WTC11 (cell line): ENCODE results near the gene TMC6. TPM values are rescaled to one million over a fixed set of nuclear protein-coding genes. Genes with fewer than 3 reads are reported as not detected.

ENCODE experiments used
- ATAC-seq: fragments of 200-7000 bp; cut with Tn5 transposase; 2 replicates; pipeline ENCODE4 v1.10.0; 2021; ENCODE audit warnings: mild to moderate bottlenecking, moderate library complexity
- CTCF ChIA-PET: fragments of 300-600 bp; sonication (Branson Sonifier 250); formaldehyde crosslinking; loops from one replicate; lab custom pipeline; 2021; ENCODE audit warnings: antibody characterized with exemption; lab: Charles Lee
- POLR2A ChIA-PET: fragments of 350-600 bp; sonication (Branson Sonifier 250); formaldehyde crosslinking; loops from one replicate; lab custom pipeline; 2021; ENCODE audit warnings: antibody characterized with exemption; lab: Charles Lee
- DNase-seq: peaks from one replicate; pipeline ENCODE4 v3.0.0; 2021; ENCODE audit warnings: low spot score
- H3K27ac Mint-ChIP-seq: 2 replicates; pipeline ENCODE4 v1.8.0; 2021; ENCODE audit warnings: mixed read lengths
- H3K27me3 Mint-ChIP-seq: 2 replicates; pipeline ENCODE4 v1.8.0; 2021; ENCODE audit warnings: low read depth, mild to moderate bottlenecking, moderate library complexity, mixed read lengths
- H3K36me3 Mint-ChIP-seq: 2 replicates; pipeline ENCODE4 v1.8.0; 2021; ENCODE audit warnings: mixed read lengths
- H3K4me1 Mint-ChIP-seq: 2 replicates; pipeline ENCODE4 v1.8.0; 2022; ENCODE audit warnings: mixed read lengths
- H3K4me3 Mint-ChIP-seq: 2 replicates; pipeline ENCODE4 v1.8.0; 2021; ENCODE audit warnings: mild to moderate bottlenecking, moderate library complexity, mixed read lengths
- H3K9me3 Mint-ChIP-seq: 2 replicates; pipeline ENCODE4 v1.8.0; 2021; ENCODE audit warnings: mixed read lengths
- ETV6 ChIP-seq: sonication (generic); formaldehyde crosslinking; IDR thresholded peaks from 2 replicates; pipeline ENCODE4 v1.8.1; 2022; ENCODE audit warnings: mild to moderate bottlenecking, missing genetic modification reagents
- FOXJ3 ChIP-seq: sonication (generic); formaldehyde crosslinking; IDR thresholded peaks from 2 replicates; pipeline ENCODE4 v1.9.0; 2021; ENCODE audit warnings: missing genetic modification reagents, mild to moderate bottlenecking, borderline replicate concordance
- GABPB1 ChIP-seq: sonication (generic); formaldehyde crosslinking; IDR thresholded peaks from 2 replicates; pipeline ENCODE4 v1.8.1; 2023; ENCODE audit warnings: mild to moderate bottlenecking, missing genetic modification reagents
- JAZF1 ChIP-seq: fragments of 250-450 bp; sonication (Bioruptor Pico); IDR thresholded peaks from 2 replicates; pipeline ENCODE4 v1.9.0; 2021; ENCODE audit warnings: moderate library complexity, mild to moderate bottlenecking, inconsistent platforms
- MYBL2 ChIP-seq: sonication (generic); formaldehyde crosslinking; IDR thresholded peaks from 2 replicates; pipeline ENCODE4 v1.8.1; 2023; ENCODE audit warnings: mild to moderate bottlenecking, moderate library complexity, missing genetic modification reagents
- NFATC4 ChIP-seq: fragments of 250-450 bp; sonication (Bioruptor Pico); IDR thresholded peaks from 2 replicates; pipeline ENCODE4 v1.9.0; 2021; ENCODE audit warnings: mild to moderate bottlenecking
- OVOL2 ChIP-seq: fragments of 250-450 bp; sonication (Bioruptor Pico); IDR thresholded peaks from 2 replicates; pipeline ENCODE4 v1.9.0; 2021; ENCODE audit warnings: mild to moderate bottlenecking, borderline replicate concordance
- PRRX2 ChIP-seq: fragments of 250-450 bp; sonication (Bioruptor Pico); IDR thresholded peaks from 2 replicates; pipeline ENCODE4 v1.8.0; 2021; ENCODE audit warnings: mild to moderate bottlenecking
- SMAD3 ChIP-seq: sonication (generic); formaldehyde crosslinking; IDR thresholded peaks from 2 replicates; pipeline ENCODE4 v1.8.0; 2022; ENCODE audit warnings: missing genetic modification reagents, mild to moderate bottlenecking, borderline replicate concordance
- SOX15 ChIP-seq: fragments of 250-450 bp; sonication (Bioruptor Pico); IDR thresholded peaks from 2 replicates; pipeline ENCODE4 v1.9.0; 2021; ENCODE audit warnings: mild to moderate bottlenecking
- SP1 ChIP-seq: sonication (generic); formaldehyde crosslinking; conservative IDR thresholded peaks from 2 replicates; pipeline ENCODE4 v1.8.1; 2022; ENCODE audit warnings: missing genetic modification reagents
- ZNF121 ChIP-seq: sonication (generic); formaldehyde crosslinking; IDR thresholded peaks from 2 replicates; pipeline ENCODE4 v1.8.0; 2023; ENCODE audit warnings: missing genetic modification reagents
- ZNF219 ChIP-seq: sonication (generic); formaldehyde crosslinking; IDR thresholded peaks from 2 replicates; pipeline ENCODE4 v1.8.0; 2023; ENCODE audit warnings: missing genetic modification reagents, mild to moderate bottlenecking, borderline replicate concordance
- total RNA-seq: library from RNA; stranded (reverse); gene quantifications from 3 replicates; pipeline ENCODE4 v1.2.3, GENCODE V29; 2021
- TF ChIP-seq, protein P1 (sequence below): fragments of 250-450 bp; sonication (Bioruptor Pico); IDR thresholded peaks from 2 replicates; pipeline ENCODE4 v1.9.0; 2021; ENCODE audit warnings: moderate library complexity, mild to moderate bottlenecking, inconsistent platforms, borderline replicate concordance
- TF ChIP-seq, protein P2 (sequence below): sonication (generic); formaldehyde crosslinking; IDR thresholded peaks from 2 replicates; pipeline ENCODE4 v1.8.1; 2022; ENCODE audit warnings: missing genetic modification reagents, borderline replicate concordance
- TF ChIP-seq, protein P3 (sequence below): sonication (generic); formaldehyde crosslinking; IDR thresholded peaks from 2 replicates; pipeline ENCODE4 v1.8.1; 2023; ENCODE audit warnings: mild to moderate bottlenecking, missing genetic modification reagents
- TF ChIP-seq, protein P4 (sequence below): fragments of 250-450 bp; sonication (Bioruptor Pico); IDR thresholded peaks from 2 replicates; pipeline ENCODE4 v1.9.0; 2021; ENCODE audit warnings: mild to moderate bottlenecking
- TF ChIP-seq, protein P5 (sequence below): sonication (generic); formaldehyde crosslinking; conservative IDR thresholded peaks from 2 replicates; pipeline ENCODE4 v1.8.1; 2022; ENCODE audit warnings: mild to moderate bottlenecking, missing genetic modification reagents
- TF ChIP-seq, protein P6 (sequence below): sonication (generic); formaldehyde crosslinking; IDR thresholded peaks from 2 replicates; pipeline ENCODE4 v1.8.1; 2022; ENCODE audit warnings: mild to moderate bottlenecking, moderate library complexity, missing genetic modification reagents
- TF ChIP-seq, protein P7 (sequence below): fragments of 250-450 bp; sonication (Bioruptor Pico); IDR thresholded peaks from 2 replicates; pipeline ENCODE4 v2.1.2; 2022; ENCODE audit warnings: mild to moderate bottlenecking, moderate library complexity

The TMC6 gene
- total RNA-seq, 1 experiment from 2014 or later, result 120 TPM

DNA sequence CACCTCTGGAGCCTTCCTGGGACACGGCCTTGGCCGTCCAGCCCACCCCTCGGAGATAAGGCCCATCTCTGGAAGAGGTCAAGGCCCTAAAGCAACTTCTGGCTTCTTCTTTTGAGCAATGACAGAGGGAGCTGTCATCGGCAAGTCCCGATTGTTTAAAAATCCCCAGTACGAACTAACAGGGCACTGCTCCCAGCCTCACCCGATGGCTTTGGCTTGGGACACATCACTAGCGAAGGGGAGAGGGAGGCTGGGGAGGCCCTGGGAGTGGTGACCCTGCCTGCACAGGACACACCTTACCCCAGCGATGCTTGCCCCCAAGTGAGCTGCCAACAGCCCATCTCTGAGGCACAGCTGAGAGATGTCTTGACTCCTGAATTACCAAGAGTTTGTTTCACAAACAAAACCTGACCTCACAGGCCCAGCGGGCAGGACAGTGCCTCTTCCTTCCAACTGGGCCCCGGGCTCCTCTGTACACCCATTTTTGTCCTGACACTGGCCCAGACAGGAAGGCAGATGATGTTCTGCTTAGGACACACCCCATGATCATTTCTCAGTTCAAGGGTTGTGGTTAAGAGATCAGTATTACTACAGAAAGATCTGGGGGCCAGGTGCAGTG, 44.7 kb upstream of the TMC6 start:
- POLR2A ChIA-PET, result no interaction called here
- H3K4me1 Mint-ChIP-seq, result peaks cover 52% of the 10 kb centered on the region
- ATAC-seq, result no peak
- CTCF ChIA-PET, result interaction anchor here (5.1 to 6.4 kb wide), 2 partner anchors 35 to 88 kb away, joined by 30 to 82 read pairs; no protein-coding TSS in a partner anchor
- peaks cover 30% of the 10 kb centered on the region for H3K36me3 Mint-ChIP-seq
- TF ChIP-seq GABPB1 (CRISPR knock-in tag) (no peak), SMAD3 (CRISPR knock-in tag) (no peak), SOX15 (no peak), MYBL2 (CRISPR knock-in tag) (no peak), JAZF1 (no peak), OVOL2 (CRISPR knock-in tag) (no peak), ZNF121 (no peak)
- TF ChIP-seq, protein P1, sequence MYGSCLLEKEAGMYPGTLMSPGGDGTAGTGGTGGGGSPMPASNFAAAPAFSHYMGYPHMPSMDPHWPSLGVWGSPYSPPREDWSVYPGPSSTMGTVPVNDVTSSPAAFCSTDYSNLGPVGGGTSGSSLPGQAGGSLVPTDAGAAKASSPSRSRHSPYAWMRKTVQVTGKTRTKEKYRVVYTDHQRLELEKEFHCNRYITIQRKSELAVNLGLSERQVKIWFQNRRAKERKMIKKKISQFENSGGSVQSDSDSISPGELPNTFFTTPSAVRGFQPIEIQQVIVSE, result no peak
- TF ChIP-seq, protein P2, sequence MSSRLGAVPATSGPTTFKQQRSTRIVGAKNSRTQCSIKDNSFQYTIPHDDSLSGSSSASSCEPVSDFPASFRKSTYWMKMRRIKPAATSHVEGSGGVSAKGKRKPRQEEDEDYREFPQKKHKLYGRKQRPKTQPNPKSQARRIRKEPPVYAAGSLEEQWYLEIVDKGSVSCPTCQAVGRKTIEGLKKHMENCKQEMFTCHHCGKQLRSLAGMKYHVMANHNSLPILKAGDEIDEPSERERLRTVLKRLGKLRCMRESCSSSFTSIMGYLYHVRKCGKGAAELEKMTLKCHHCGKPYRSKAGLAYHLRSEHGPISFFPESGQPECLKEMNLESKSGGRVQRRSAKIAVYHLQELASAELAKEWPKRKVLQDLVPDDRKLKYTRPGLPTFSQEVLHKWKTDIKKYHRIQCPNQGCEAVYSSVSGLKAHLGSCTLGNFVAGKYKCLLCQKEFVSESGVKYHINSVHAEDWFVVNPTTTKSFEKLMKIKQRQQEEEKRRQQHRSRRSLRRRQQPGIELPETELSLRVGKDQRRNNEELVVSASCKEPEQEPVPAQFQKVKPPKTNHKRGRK (CRISPR knock-in tag), result no peak
- TF ChIP-seq, protein P3, sequence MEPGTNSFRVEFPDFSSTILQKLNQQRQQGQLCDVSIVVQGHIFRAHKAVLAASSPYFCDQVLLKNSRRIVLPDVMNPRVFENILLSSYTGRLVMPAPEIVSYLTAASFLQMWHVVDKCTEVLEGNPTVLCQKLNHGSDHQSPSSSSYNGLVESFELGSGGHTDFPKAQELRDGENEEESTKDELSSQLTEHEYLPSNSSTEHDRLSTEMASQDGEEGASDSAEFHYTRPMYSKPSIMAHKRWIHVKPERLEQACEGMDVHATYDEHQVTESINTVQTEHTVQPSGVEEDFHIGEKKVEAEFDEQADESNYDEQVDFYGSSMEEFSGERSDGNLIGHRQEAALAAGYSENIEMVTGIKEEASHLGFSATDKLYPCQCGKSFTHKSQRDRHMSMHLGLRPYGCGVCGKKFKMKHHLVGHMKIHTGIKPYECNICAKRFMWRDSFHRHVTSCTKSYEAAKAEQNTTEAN (CRISPR knock-in tag), result no peak
- TF ChIP-seq, protein P4, sequence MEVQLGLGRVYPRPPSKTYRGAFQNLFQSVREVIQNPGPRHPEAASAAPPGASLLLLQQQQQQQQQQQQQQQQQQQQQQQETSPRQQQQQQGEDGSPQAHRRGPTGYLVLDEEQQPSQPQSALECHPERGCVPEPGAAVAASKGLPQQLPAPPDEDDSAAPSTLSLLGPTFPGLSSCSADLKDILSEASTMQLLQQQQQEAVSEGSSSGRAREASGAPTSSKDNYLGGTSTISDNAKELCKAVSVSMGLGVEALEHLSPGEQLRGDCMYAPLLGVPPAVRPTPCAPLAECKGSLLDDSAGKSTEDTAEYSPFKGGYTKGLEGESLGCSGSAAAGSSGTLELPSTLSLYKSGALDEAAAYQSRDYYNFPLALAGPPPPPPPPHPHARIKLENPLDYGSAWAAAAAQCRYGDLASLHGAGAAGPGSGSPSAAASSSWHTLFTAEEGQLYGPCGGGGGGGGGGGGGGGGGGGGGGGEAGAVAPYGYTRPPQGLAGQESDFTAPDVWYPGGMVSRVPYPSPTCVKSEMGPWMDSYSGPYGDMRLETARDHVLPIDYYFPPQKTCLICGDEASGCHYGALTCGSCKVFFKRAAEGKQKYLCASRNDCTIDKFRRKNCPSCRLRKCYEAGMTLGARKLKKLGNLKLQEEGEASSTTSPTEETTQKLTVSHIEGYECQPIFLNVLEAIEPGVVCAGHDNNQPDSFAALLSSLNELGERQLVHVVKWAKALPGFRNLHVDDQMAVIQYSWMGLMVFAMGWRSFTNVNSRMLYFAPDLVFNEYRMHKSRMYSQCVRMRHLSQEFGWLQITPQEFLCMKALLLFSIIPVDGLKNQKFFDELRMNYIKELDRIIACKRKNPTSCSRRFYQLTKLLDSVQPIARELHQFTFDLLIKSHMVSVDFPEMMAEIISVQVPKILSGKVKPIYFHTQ (CRISPR knock-in tag), result no peak
- TF ChIP-seq, protein P5, sequence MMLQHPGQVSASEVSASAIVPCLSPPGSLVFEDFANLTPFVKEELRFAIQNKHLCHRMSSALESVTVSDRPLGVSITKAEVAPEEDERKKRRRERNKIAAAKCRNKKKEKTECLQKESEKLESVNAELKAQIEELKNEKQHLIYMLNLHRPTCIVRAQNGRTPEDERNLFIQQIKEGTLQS, result no peak
- TF ChIP-seq, all 79 proteins: peak for 0
- H3K9me3 Mint-ChIP-seq, result no peaks in the 10 kb centered on the region
- no peak overlapping the region for H3K4me3 Mint-ChIP-seq
- H3K27ac Mint-ChIP-seq, result peak overlapping the region; percentile 84
- DNase-seq, result no peak
- no peaks in the 10 kb centered on the region for H3K27me3 Mint-ChIP-seq

DNA sequence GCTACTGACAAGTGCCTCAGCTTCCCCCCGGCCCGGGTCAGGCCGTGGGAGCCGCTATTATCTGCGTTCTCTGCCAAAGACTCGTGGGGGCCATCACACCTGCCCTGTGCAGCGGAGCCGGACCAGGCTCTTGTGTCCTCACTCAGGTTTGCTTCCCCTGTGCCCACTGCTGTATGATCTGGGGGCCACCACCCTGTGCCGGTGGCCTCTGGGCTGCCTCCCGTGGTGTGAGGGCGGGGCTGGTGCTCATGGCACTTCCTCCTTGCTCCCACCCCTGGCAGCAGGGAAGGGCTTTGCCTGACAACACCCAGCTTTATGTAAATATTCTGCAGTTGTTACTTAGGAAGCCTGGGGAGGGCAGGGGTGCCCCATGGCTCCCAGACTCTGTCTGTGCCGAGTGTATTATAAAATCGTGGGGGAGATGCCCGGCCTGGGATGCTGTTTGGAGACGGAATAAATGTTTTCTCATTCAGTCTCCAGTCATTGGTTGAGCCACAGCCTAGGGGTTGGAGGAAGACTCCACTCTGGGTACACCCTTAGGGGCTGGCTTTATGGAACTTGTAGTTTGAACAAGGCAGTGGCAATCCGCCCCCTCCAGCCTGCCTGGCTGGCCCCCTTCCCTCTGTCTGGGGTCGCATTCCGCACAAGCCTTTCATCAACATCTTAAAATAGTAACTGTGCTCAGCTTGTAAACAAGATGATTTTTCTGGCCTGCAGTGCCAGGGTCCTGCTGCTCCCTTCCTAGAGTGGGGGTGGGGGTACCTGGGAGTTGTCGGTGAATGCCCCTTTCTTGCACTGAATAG, 43.9 kb upstream of the TMC6 start:
- H3K9me3 Mint-ChIP-seq, result no peaks in the 10 kb centered on the region
- DNase-seq, result peak; percentile 27
- ChIA-PET CTCF (interaction anchor here (1.2 to 6.4 kb wide), 3 partner anchors 15 to 88 kb away, joined by 3 to 82 read pairs (median 27); partner anchors contain the start of genes AFMID and TK1), POLR2A (interaction anchor here (1.4 kb wide), 1 partner anchor 33 kb away, joined by 4 read pairs; no protein-coding TSS in a partner anchor)
- H3K4me1 Mint-ChIP-seq, result peaks cover 52% of the 10 kb centered on the region
- peak; percentile 4 for ATAC-seq
- no peak overlapping the region; the same call in 1 of the 2 replicates for H3K4me3 Mint-ChIP-seq
- peak overlapping the region; percentile 84 for H3K27ac Mint-ChIP-seq
- no peaks in the 10 kb centered on the region for H3K27me3 Mint-ChIP-seq
- H3K36me3 Mint-ChIP-seq, result peaks cover 25% of the 10 kb centered on the region
- TF ChIP-seq ETV6 (CRISPR knock-in tag) (0 out of 2 replicates have a peak, but pooled peaks have one; percentile 31), NFATC4 (no peak), SP1 (CRISPR knock-in tag) (peak; percentile 49; the same call in 1 of the 2 replicates), ZNF219 (CRISPR knock-in tag) (no peak), FOXJ3 (CRISPR knock-in tag) (no peak), PRRX2 (CRISPR knock-in tag) (0 out of 2 replicates have a peak, but pooled peaks have one; percentile 54)
- TF ChIP-seq, protein P6, sequence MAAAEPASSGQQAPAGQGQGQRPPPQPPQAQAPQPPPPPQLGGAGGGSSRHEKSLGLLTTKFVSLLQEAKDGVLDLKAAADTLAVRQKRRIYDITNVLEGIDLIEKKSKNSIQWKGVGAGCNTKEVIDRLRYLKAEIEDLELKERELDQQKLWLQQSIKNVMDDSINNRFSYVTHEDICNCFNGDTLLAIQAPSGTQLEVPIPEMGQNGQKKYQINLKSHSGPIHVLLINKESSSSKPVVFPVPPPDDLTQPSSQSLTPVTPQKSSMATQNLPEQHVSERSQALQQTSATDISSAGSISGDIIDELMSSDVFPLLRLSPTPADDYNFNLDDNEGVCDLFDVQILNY (CRISPR knock-in tag), result no peak
- TF ChIP-seq, protein P7, sequence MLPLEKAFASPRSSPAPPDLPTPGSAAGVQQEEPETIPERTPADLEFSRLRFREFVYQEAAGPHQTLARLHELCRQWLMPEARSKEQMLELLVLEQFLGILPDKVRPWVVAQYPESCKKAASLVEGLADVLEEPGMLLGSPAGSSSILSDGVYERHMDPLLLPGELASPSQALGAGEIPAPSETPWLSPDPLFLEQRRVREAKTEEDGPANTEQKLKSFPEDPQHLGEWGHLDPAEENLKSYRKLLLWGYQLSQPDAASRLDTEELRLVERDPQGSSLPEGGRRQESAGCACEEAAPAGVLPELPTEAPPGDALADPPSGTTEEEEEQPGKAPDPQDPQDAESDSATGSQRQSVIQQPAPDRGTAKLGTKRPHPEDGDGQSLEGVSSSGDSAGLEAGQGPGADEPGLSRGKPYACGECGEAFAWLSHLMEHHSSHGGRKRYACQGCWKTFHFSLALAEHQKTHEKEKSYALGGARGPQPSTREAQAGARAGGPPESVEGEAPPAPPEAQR (CRISPR knock-in tag), result no peak
- TF ChIP-seq, protein P4 (CRISPR knock-in tag), result 0 out of 2 replicates have a peak, but pooled peaks have one; percentile 8
